SU-DHL-6 (cell line): Measurements from ENCODE around the gene PIGT.

Experiments used
- H2AFZ ChIP-seq: fragments of 200-600 bp; sonication (generic); 2 replicates; pipeline ENCODE4 v1.6.1; 2014; ENCODE audit warnings: low read depth, mild to moderate bottlenecking, moderate library complexity, mixed read lengths, antibody characterized with exemption, low read length; ENCODE audit not compliant: severe bottlenecking
- H3F3A ChIP-seq: fragments of 200-600 bp; shearing (Covaris generic); 2 replicates; pipeline ENCODE4 v1.6.0; 2016; ENCODE audit warnings: antibody characterized with exemption, mild to moderate bottlenecking; ENCODE audit not compliant: insufficient read depth
- H3K27ac ChIP-seq: fragments of 200-600 bp; sonication (generic); 2 replicates; pipeline ENCODE4 v1.5.1; 2016; ENCODE audit warnings: low read depth, mild to moderate bottlenecking, low read length, moderate library complexity, mixed read lengths
- H3K27me3 ChIP-seq: fragments of 200-600 bp; sonication (generic), shearing (Covaris generic); 2 replicates; pipeline ENCODE4 v1.6.0; 2014; ENCODE audit warnings: mild to moderate bottlenecking, low read length
- H3K36me3 ChIP-seq: fragments of 200-600 bp; sonication (generic); 2 replicates; pipeline ENCODE4 v1.6.1; 2014; ENCODE audit warnings: mild to moderate bottlenecking, low read length, mixed read lengths
- H3K4me2 ChIP-seq: fragments of 300-600, 200-600 bp; shearing (Covaris generic), sonication (generic); 2 replicates; pipeline ENCODE4 v1.6.0; 2014; ENCODE audit warnings: low read length, low read depth, mild to moderate bottlenecking; ENCODE audit not compliant: poor library complexity, severe bottlenecking
- H3K4me3 ChIP-seq: fragments of 200-600 bp; sonication (generic); 2 replicates; pipeline ENCODE4 v1.5.1; 2014; ENCODE audit warnings: antibody characterized with exemption, low read length, mild to moderate bottlenecking, mixed read lengths; ENCODE audit not compliant: insufficient read depth, poor library complexity, severe bottlenecking
- H3K79me2 ChIP-seq: fragments of 200-600 bp; sonication (generic); 2 replicates; pipeline ENCODE4 v1.6.1; 2014; ENCODE audit warnings: mild to moderate bottlenecking, low read length, moderate library complexity; ENCODE audit not compliant: insufficient read depth
- H3K9ac ChIP-seq: fragments of 200-600 bp; sonication (generic); 2 replicates; pipeline ENCODE4 v1.7.0; 2014; ENCODE audit warnings: mild to moderate bottlenecking, low read length
- H3K9me2 ChIP-seq: fragments of 200-600 bp; sonication (generic); replicated peaks from 2 replicates; pipeline ENCODE4 v1.6.1; 2014; ENCODE audit warnings: low read length; ENCODE audit not compliant: insufficient read depth
- H3K9me3 ChIP-seq: fragments of 200-600 bp; sonication (generic); 2 replicates; pipeline ENCODE4 v1.6.1; 2014; ENCODE audit warnings: low read length, mixed read lengths; ENCODE audit not compliant: insufficient read depth
- H4K20me1 ChIP-seq: fragments of 200-600 bp; sonication (generic); 2 replicates; pipeline ENCODE4 v1.6.1; 2014; ENCODE audit warnings: low read depth, mild to moderate bottlenecking, antibody characterized with exemption, low read length, moderate library complexity, mixed read lengths
- CTCF ChIP-seq: fragments of 200-600 bp; sonication (generic); IDR thresholded peaks from one replicate; pipeline ENCODE4 v1.5.1; 2017; ENCODE audit warnings: antibody characterized with exemption, mild to moderate bottlenecking, low read length, moderate library complexity; ENCODE audit not compliant: insufficient read depth, poor library complexity, severe bottlenecking
- EZH2phosphoT487 ChIP-seq: fragments of 200-600 bp; sonication (generic), shearing (Covaris generic); conservative IDR thresholded peaks from 2 replicates; pipeline ENCODE4 v1.6.1; 2018; ENCODE audit warnings: mild to moderate bottlenecking, antibody characterized with exemption, low read length, moderate library complexity, mixed read lengths

The PIGT gene

DNA sequence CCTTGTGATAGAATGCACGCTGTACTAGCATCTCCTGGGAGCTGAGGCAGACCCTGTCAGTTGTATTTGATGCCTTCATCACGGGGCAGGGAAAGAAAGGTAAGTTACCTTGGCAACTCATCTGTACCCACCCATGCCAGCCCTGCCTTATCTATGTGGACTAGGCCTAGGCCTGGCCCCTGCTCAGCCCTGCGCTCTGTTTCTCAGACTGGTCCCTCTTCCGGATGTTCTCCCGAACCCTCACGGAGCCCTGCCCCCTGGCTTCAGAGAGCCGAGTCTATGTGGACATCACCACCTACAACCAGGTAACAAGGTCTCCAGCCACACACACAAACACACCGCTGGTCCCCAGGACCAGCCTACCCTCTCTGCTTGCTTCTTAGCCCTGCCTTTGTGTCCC lies 4.2 kb downstream of the PIGT start:
- H3K9me2 ChIP-seq, result no peaks in the 10 kb centered on the region
- H3K27me3 ChIP-seq, result no peaks in the 10 kb centered on the region
- no peaks in the 10 kb centered on the region for H3K9me3 ChIP-seq
- H3K9ac ChIP-seq, result no peak overlapping the region
- no peak for TF ChIP-seq EZH2phosphoT487
- no peak for TF ChIP-seq CTCF
- H3K27ac ChIP-seq, result no peak overlapping the region
- H4K20me1 ChIP-seq, result no peaks in the 10 kb centered on the region; the same call in 1 of the 2 replicates
- peaks cover 27% of the 10 kb centered on the region for H3K79me2 ChIP-seq
- peaks cover under 1% of the 10 kb centered on the region; the same call in 1 of the 2 replicates for H3F3A ChIP-seq
- no peak overlapping the region for H2AFZ ChIP-seq
- H3K4me3 ChIP-seq, result no peak overlapping the region
- H3K4me2 ChIP-seq, result no peak overlapping the region
- H3K36me3 ChIP-seq, result no peaks in the 10 kb centered on the region; the same call in 1 of the 2 replicates

DNA sequence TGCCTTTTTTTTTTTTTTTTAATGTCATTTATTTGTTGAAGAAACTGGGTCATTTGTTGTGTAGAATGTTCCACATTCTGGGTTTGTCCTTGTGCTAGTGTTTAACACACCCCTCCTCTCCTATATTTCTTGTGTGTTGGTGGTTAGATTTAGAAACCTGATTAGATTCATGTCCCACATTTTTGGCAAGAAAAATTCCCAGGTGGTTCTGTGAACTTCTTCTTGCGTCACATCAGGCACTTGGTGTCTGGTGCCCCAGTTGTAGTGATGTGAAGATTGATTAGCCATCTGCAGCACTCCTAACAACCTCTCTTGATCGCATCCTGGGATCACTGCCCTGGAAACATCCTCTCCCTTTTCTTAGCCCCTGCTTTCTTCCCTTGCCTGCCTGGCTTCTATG lies 7.8 kb downstream of the PIGT start:
- H3K27ac ChIP-seq, result no peak overlapping the region
- H3K9me2 ChIP-seq, result no peaks in the 10 kb centered on the region
- no peak overlapping the region for H3K9ac ChIP-seq
- H3F3A ChIP-seq, result no peaks in the 10 kb centered on the region
- no peaks in the 10 kb centered on the region for H3K27me3 ChIP-seq
- no peak overlapping the region for H3K4me3 ChIP-seq
- no peaks in the 10 kb centered on the region; the same call in 1 of the 2 replicates for H3K36me3 ChIP-seq
- H3K4me2 ChIP-seq, result no peak overlapping the region
- H2AFZ ChIP-seq, result no peak overlapping the region
- TF ChIP-seq CTCF, result no peak
- TF ChIP-seq EZH2phosphoT487, result no peak
- no peaks in the 10 kb centered on the region for H4K20me1 ChIP-seq
- no peaks in the 10 kb centered on the region for H3K79me2 ChIP-seq
- no peaks in the 10 kb centered on the region for H3K9me3 ChIP-seq

GRCh38 chr20:45425561-45425960 lies 9.6 kb downstream of the PIGT start:
- Histone ChIP-seq H2AFZ (no peak overlapping the region), H3K36me3 (no peaks in the 10 kb centered on the region; the same call in 1 of the 2 replicates), H3K9me2 (no peaks in the 10 kb centered on the region), H3K79me2 (no peaks in the 10 kb centered on the region), H3K9me3 (no peaks in the 10 kb centered on the region), H3K27me3 (no peaks in the 10 kb centered on the region), H3K4me2 (no peak overlapping the region), H3F3A (0 out of 2 replicates have a peak, but pooled peaks cover 3% of the 10 kb centered on the region), H3K27ac (no peak overlapping the region), H3K9ac (no peak overlapping the region), H3K4me3 (no peak overlapping the region), H4K20me1 (no peaks in the 10 kb centered on the region)
- TF ChIP-seq CTCF, result no peak
- TF ChIP-seq EZH2phosphoT487, result no peak
